Esophagus muscularis mucosa (tissue), 4 donors: ENCODE data around the gene ATP1B1.

ENCODE experiments used
- EP300 ChIP-seq: sonication (generic); formaldehyde crosslinking; IDR thresholded peaks from one replicate; pipeline ENCODE4 v1.6.1; 2017; ENCODE audit warnings: antibody characterized with exemption
- POLR2A ChIP-seq: fragments of 450-650 bp; IDR thresholded peaks from one replicate; pipeline ENCODE4 v1.6.1; 2017; ENCODE audit warnings: antibody characterized with exemption, moderate library complexity, mild to moderate bottlenecking, low read depth
- POLR2AphosphoS5 ChIP-seq, 2 donors: sonication (generic); formaldehyde crosslinking; IDR thresholded peaks; one replicate each; pipeline ENCODE4 v1.6.1; 2017; ENCODE audit warnings: antibody characterized with exemption in 2 of 2
- TF ChIP-seq, protein P1 (sequence below), 3 experiments: fragments of 200-600 bp in 2 of 3; fragments of 450-650 bp in 1 of 3; sonication (generic) in 2 of 3; IDR thresholded peaks; one replicate each; pipeline ENCODE4 v1.5.1; 2017 to 2019; ENCODE audit warnings: antibody characterized with exemption in 3 of 3, mild to moderate bottlenecking in 2 of 3, moderate library complexity in 1 of 3

DNA sequence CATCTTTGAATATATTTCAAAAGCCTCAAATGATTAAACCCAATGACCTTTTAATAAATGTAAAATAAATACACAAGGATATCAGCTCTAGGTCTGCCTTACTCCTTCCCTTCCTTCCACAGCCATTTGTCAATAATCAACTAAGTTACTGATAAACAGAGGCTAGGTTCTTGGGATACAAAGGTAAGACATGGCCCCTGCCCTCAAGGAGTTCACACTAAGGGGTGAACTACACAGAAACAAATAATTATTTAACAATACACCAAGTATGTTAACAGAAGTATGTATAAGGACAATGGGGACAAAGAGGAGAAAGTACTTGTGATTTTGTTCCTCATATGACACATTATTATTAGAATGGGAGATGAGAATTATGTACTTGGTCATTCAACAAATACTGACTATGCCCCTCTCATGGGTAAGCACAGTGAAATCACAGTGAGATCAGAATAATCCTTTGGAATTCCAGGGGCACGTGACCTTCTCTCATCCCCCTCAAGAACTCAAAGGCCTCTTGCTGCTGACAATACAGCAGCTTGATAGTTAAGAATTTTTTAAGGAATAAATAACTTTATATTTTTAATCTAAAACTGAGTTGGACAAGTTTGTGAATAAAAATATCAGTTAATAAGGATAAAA lies 40.2 kb downstream of the ATP1B1 start:
- TF ChIP-seq, protein P1, sequence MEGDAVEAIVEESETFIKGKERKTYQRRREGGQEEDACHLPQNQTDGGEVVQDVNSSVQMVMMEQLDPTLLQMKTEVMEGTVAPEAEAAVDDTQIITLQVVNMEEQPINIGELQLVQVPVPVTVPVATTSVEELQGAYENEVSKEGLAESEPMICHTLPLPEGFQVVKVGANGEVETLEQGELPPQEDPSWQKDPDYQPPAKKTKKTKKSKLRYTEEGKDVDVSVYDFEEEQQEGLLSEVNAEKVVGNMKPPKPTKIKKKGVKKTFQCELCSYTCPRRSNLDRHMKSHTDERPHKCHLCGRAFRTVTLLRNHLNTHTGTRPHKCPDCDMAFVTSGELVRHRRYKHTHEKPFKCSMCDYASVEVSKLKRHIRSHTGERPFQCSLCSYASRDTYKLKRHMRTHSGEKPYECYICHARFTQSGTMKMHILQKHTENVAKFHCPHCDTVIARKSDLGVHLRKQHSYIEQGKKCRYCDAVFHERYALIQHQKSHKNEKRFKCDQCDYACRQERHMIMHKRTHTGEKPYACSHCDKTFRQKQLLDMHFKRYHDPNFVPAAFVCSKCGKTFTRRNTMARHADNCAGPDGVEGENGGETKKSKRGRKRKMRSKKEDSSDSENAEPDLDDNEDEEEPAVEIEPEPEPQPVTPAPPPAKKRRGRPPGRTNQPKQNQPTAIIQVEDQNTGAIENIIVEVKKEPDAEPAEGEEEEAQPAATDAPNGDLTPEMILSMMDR (IDR thresholded peaks at IDR 0.05), result no peak
- no peak for TF ChIP-seq POLR2A
- no peak for TF ChIP-seq POLR2AphosphoS5 (IDR thresholded peaks at IDR 0.05)
- TF ChIP-seq EP300, result no peak
